C4-2B (cell line): Measurements from ENCODE around the gene ARRDC1.

ENCODE experiments used
- CTCF ChIP-seq: fragments of 450-650 bp; conservative IDR thresholded peaks from 2 replicates; pipeline ENCODE4 v1.5.1; 2017; ENCODE audit warnings: mild to moderate bottlenecking
- ZFX ChIP-seq: fragments of 450-650 bp; IDR thresholded peaks from 2 replicates; pipeline ENCODE4 v1.6.1; 2017

GRCh38 chr9:137582286-137582860 lies 23.1 kb upstream of the ARRDC1 start:
- TF ChIP-seq CTCF (no peak; the same call in 1 of the 2 replicates), ZFX (no peak)
